OCI-LY1 (cell line): ENCODE results near the gene GAB4.

Experiments
- H2AFZ ChIP-seq: fragments of 200-600 bp; sonication (generic), shearing (Covaris generic); 2 replicates; pipeline ENCODE4 v1.6.0; 2014; ENCODE audit warnings: antibody characterized with exemption, mild to moderate bottlenecking, low read length
- H3F3A ChIP-seq: fragments of 200-600 bp; sonication (generic), shearing (Covaris generic); 2 replicates; pipeline ENCODE4 v1.6.0; 2014; ENCODE audit warnings: mild to moderate bottlenecking, antibody characterized with exemption, low read length, moderate library complexity; ENCODE audit not compliant: insufficient read depth
- H3K27ac ChIP-seq: fragments of 200-600 bp; sonication (generic); 2 replicates; pipeline ENCODE4 v1.5.1; 2014; ENCODE audit warnings: low read length, mixed run types, mild to moderate bottlenecking, low read depth; ENCODE audit not compliant: poor library complexity, severe bottlenecking
- H3K27me3 ChIP-seq: fragments of 200-600 bp; sonication (generic); 2 replicates; pipeline ENCODE4 v1.6.0; 2014; ENCODE audit warnings: antibody characterized with exemption, mild to moderate bottlenecking, low read length, moderate library complexity; ENCODE audit not compliant: insufficient read depth
- H3K36me3 ChIP-seq: fragments of 200-600 bp; sonication (generic); 2 replicates; pipeline ENCODE4 v1.6.1; 2014; ENCODE audit warnings: mild to moderate bottlenecking, antibody characterized with exemption, low read length, moderate library complexity, mixed read lengths; ENCODE audit not compliant: insufficient read depth
- H3K4me1 ChIP-seq: fragments of 200-600 bp; sonication (generic); 2 replicates; pipeline ENCODE4 v1.5.1; 2014; ENCODE audit warnings: mild to moderate bottlenecking, low read length, moderate library complexity; ENCODE audit not compliant: insufficient read depth, severe bottlenecking
- H3K4me2 ChIP-seq: fragments of 200-600 bp; sonication (generic), shearing (Covaris generic); 2 replicates; pipeline ENCODE4 v1.6.1; 2014; ENCODE audit warnings: low read length
- H3K4me3 ChIP-seq: fragments of 200-600 bp; sonication (generic); 2 replicates; pipeline ENCODE4 v1.5.1; 2014; ENCODE audit warnings: low read length, low read depth, mild to moderate bottlenecking, mixed read lengths; ENCODE audit not compliant: poor library complexity, severe bottlenecking
- H3K79me2 ChIP-seq: fragments of 200-600 bp; shearing (Covaris generic); 2 replicates; pipeline ENCODE4 v1.6.1; 2016; ENCODE audit warnings: mixed run types, low read length, mixed read lengths; ENCODE audit not compliant: insufficient read depth
- H3K9ac ChIP-seq: fragments of 200-600 bp; sonication (generic), shearing (Covaris generic); 2 replicates; pipeline ENCODE4 v1.6.1; 2014; ENCODE audit warnings: mild to moderate bottlenecking, low read length, mixed read lengths
- H3K9me2 ChIP-seq: fragments of 200-600 bp; sonication (generic), shearing (Covaris generic); 2 replicates; pipeline ENCODE4 v1.6.1; 2014; ENCODE audit warnings: low read depth, mild to moderate bottlenecking, low read length, mixed read lengths
- H3K9me3 ChIP-seq: fragments of 200-600 bp; shearing (Covaris generic); 2 replicates; pipeline ENCODE4 v1.6.1; 2014; ENCODE audit warnings: low read length, mixed read lengths
- H4K20me1 ChIP-seq: fragments of 200-600 bp; sonication (generic), shearing (Covaris generic); 2 replicates; pipeline ENCODE4 v1.6.0; 2016; ENCODE audit warnings: mild to moderate bottlenecking, low read length; ENCODE audit not compliant: insufficient read depth
- EZH2 ChIP-seq: fragments of 200-600 bp; sonication (generic), shearing (Covaris generic); IDR thresholded peaks from 2 replicates; pipeline ENCODE4 v1.8.0; 2017; ENCODE audit warnings: borderline replicate concordance, mixed run types, mild to moderate bottlenecking, antibody characterized with exemption, low read length, moderate library complexity, mixed read lengths
- TF ChIP-seq, protein P1 (sequence below): fragments of 200-600 bp; sonication (generic), shearing (Covaris generic); IDR thresholded peaks from 2 replicates; pipeline ENCODE4 v1.5.1; 2017; ENCODE audit warnings: mild to moderate bottlenecking, antibody characterized with exemption, low read length, moderate library complexity, mixed read lengths

Gene GAB4

GRCh38 chr22:16956290-16956689 is 51.7 kb downstream of the GAB4 start:
- Histone ChIP-seq H3K4me1 (no peaks in the 10 kb centered on the region), H4K20me1 (no peaks in the 10 kb centered on the region)

DNA sequence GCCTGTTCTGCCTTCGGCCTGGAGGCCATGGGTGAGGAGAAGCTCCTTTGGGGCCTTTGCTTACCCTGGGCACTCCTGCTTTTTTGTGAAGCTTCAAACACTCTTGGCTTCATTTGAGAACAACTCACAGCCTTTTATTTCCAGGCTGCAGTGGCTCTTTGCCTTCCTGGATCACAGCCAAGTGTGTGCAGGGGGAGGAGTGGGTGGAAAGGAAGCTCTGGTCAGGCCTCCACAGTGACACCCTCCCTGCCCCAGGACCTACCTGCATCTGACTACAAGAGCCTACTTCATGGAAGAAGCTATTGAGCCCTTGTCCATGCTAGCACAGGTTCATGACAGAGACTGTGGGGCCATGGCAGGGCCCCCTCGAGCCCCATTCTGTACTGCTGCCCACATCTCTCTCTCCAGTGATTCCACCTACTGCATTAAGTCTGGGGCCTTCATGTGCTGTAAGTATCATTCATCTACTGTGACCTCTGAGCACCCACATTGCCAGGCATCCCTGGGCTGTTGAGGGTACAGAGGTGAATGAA is 52.3 kb downstream of the GAB4 start:
- no peaks in the 10 kb centered on the region for H3K79me2 ChIP-seq
- H3K27ac ChIP-seq, result no peak overlapping the region
- no peaks in the 10 kb centered on the region for H3F3A ChIP-seq
- no peaks in the 10 kb centered on the region for H3K9me3 ChIP-seq
- H3K27me3 ChIP-seq, result no peaks in the 10 kb centered on the region
- TF ChIP-seq, protein P1, sequence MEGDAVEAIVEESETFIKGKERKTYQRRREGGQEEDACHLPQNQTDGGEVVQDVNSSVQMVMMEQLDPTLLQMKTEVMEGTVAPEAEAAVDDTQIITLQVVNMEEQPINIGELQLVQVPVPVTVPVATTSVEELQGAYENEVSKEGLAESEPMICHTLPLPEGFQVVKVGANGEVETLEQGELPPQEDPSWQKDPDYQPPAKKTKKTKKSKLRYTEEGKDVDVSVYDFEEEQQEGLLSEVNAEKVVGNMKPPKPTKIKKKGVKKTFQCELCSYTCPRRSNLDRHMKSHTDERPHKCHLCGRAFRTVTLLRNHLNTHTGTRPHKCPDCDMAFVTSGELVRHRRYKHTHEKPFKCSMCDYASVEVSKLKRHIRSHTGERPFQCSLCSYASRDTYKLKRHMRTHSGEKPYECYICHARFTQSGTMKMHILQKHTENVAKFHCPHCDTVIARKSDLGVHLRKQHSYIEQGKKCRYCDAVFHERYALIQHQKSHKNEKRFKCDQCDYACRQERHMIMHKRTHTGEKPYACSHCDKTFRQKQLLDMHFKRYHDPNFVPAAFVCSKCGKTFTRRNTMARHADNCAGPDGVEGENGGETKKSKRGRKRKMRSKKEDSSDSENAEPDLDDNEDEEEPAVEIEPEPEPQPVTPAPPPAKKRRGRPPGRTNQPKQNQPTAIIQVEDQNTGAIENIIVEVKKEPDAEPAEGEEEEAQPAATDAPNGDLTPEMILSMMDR, result no peak
- no peak for TF ChIP-seq EZH2
- no peaks in the 10 kb centered on the region for H4K20me1 ChIP-seq
- H2AFZ ChIP-seq, result no peak overlapping the region
- H3K9me2 ChIP-seq, result no peaks in the 10 kb centered on the region
- no peak overlapping the region for H3K9ac ChIP-seq
- H3K36me3 ChIP-seq, result no peaks in the 10 kb centered on the region
- no peaks in the 10 kb centered on the region for H3K4me1 ChIP-seq
- no peak overlapping the region for H3K4me3 ChIP-seq
- no peak overlapping the region for H3K4me2 ChIP-seq

More at GRCh38 chr22:16956290-16956689, 51.7 kb downstream of the GAB4 start:
- no peak overlapping the region for H3K4me2 ChIP-seq
- H3K27ac ChIP-seq, result no peak overlapping the region
- H3K9me2 ChIP-seq, result no peaks in the 10 kb centered on the region
- TF ChIP-seq, protein P1, result no peak
- TF ChIP-seq EZH2, result no peak
- H3K4me3 ChIP-seq, result no peak overlapping the region
- H2AFZ ChIP-seq, result no peak overlapping the region
- no peaks in the 10 kb centered on the region for H3K9me3 ChIP-seq
- H3K36me3 ChIP-seq, result no peaks in the 10 kb centered on the region
- H3F3A ChIP-seq, result no peaks in the 10 kb centered on the region
- H3K9ac ChIP-seq, result no peak overlapping the region
- no peaks in the 10 kb centered on the region for H3K79me2 ChIP-seq
- no peaks in the 10 kb centered on the region for H3K27me3 ChIP-seq

DNA sequence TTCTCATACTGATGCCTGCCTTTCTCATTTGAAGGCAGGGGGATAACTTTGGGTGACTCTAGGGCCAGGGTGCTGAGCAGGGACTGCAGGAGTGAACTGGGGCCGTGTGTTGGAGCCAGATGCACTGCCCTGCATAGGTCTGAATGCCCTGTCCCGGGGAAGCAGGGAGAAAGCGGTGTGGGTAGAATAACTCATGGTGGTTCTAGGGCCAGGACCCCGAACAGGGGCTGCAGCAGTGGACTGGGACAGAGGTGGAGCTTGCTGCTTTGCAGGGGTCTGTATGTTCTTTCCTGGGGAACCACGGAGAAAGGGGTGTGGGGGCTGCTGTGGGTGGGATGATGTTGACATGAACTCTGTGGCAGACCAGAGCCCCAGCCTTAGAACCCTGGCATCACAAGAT is 52.9 kb downstream of the GAB4 start:
- no peak overlapping the region for H3K4me3 ChIP-seq
- H3F3A ChIP-seq, result no peaks in the 10 kb centered on the region
- no peaks in the 10 kb centered on the region for H3K27me3 ChIP-seq
- no peak overlapping the region for H3K27ac ChIP-seq
- H3K9me3 ChIP-seq, result no peaks in the 10 kb centered on the region
- H3K9ac ChIP-seq, result no peak overlapping the region
- no peaks in the 10 kb centered on the region for H3K9me2 ChIP-seq
- H3K4me2 ChIP-seq, result no peak overlapping the region
- H3K79me2 ChIP-seq, result no peaks in the 10 kb centered on the region
- H2AFZ ChIP-seq, result no peak overlapping the region
- no peaks in the 10 kb centered on the region for H3K4me1 ChIP-seq
- TF ChIP-seq, protein P1, result no peak
- no peak for TF ChIP-seq EZH2
- H4K20me1 ChIP-seq, result no peaks in the 10 kb centered on the region
- no peaks in the 10 kb centered on the region for H3K36me3 ChIP-seq
